T-helper 9 cell (primary cell): ENCODE results near the gene PGAP3.

ENCODE experiments used
- DNase-seq: peaks from one replicate; pipeline ENCODE4 v3.0.0-alpha.2; 2020

PGAP3 gene

DNA sequence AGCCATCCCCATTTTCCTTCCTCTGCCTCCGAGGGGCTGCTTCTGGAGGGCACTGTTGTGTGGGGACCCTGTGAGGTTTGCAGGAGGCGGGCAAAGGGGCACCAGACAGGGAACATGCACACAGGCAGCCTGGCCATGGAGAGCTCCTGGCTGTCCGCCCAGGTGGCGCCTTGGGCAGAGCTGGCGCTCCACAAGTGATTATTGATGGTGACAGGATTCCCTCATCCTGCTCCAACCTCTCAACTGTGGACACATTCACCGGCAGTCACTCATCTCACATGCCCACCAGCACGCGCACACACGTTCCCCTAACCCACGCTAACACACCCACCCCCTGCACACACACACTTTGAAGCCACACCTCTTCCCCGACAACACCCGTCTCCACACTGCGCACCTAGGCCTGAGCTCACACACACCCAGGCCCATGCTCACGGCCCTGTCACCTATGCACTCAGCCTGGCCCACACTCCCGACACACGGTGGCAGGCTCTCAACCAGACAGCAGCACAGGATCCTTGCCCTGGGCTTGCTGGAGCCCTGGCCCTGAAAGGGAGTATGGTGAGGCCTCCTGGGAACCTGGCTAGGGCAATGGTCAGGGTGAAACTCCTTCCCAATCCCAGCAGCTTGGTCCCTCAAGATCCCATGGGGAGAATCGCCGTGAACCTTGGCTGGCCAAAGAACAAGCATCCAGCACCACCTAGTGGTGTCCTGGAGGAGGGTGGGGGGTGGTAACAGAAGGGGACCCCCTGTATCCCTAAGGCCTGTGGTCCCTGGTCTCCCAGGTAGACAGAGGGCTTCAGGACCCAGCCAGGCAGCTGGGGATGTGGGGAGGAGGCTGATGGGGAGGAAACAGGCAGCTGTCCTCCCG is 16.0 kb downstream of the PGAP3 start:
- no peak for DNase-seq

DNA sequence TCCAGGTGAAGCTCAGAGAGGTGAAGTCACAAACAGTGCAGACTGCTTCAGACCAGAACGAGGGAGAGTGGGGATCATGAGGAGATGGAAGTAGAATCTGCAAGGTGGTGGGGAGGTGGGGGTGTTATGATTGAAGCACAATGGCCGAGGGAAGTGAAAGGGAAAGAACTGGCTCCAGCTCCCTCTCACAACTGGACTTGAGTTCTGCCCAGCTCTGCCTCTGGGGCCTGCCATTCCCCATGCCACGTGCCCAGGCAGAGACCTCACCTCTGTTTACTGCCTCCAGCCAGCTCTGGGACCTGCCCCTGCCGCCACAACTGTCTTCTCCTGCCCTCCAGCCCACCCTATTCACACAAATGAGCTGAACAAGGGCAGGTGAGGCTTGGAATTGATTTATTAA is 17.1 kb downstream of the PGAP3 start:
- DNase-seq = no peak

DNA sequence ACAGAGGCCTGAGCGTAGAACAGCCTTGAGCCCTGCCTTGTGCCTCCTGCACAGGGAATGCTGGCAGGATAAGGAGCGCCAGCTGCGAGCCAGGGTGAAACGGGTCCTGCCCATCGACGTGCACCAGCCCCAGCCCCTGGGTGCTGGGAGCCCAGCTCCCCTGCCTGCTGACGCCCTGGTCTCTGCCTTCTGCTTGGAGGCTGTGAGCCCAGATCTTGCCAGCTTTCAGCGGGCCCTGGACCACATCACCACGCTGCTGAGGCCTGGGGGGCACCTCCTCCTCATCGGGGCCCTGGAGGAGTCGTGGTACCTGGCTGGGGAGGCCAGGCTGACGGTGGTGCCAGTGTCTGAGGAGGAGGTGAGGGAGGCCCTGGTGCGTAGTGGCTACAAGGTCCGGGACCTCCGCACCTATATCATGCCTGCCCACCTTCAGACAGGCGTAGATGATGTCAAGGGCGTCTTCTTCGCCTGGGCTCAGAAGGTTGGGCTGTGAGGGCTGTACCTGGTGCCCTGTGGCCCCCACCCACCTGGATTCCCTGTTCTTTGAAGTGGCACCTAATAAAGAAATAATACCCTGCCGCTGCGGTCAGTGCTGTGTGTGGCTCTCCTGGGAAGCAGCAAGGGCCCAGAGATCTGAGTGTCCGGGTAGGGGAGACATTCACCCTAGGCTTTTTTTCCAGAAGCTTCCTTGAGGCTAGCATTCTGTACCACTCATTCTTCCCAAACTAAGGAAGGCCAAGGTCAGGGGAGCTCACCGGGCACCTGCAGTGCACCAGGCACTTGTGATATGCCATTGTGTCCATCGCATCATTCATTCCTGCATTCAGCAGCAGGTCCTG is 17.7 kb downstream of the PGAP3 start:
- DNase-seq = no peak

DNA sequence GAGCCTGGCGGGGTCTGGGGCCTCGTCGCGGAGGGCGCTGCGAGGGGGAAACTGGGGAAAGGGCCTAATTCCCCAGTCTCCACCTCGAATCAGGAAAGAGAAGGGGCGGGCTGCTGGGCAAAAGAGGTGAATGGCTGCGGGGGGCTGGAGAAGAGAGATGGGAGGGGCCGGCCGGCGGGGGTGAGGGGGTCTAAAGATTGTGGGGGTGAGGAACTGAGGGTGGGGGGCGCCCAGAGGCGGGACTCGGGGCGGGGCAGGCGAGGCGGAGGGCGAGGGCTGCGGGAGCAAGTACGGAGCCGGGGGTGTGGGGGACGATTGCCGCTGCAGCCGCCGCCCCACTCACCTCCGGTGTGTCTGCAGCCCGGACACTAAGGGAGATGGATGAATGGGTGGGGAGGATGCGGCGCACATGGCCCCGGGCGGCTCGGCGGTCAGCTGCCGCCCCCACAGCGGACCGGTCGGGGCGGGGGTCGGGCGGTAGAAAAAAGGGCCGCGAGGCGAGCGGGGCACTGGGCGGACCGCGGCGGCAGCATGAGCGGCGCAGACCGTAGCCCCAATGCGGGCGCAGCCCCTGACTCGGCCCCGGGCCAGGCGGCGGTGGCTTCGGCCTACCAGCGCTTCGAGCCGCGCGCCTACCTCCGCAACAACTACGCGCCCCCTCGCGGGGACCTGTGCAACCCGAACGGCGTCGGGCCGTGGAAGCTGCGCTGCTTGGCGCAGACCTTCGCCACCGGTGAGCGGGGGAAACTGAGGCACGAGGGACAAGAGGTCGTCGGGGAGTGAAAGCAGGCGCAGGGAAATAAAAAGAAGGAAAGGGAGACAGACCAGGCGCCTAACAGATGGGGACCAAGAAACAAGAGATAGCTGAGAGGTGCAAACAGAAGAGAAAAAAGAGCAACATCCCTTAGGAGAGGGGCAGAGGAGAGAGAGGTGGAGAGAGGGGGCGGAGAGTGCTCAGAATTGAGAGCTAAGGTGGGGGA is 19.6 kb downstream of the PGAP3 start, which contains the start of gene PNMT:
Gene PNMT (plus strand): TSS at position 509 of the 980 bp plus-strand sequence. CDS start 23 bp downstream, at position 532.
- peak; percentile 63 for DNase-seq

DNA sequence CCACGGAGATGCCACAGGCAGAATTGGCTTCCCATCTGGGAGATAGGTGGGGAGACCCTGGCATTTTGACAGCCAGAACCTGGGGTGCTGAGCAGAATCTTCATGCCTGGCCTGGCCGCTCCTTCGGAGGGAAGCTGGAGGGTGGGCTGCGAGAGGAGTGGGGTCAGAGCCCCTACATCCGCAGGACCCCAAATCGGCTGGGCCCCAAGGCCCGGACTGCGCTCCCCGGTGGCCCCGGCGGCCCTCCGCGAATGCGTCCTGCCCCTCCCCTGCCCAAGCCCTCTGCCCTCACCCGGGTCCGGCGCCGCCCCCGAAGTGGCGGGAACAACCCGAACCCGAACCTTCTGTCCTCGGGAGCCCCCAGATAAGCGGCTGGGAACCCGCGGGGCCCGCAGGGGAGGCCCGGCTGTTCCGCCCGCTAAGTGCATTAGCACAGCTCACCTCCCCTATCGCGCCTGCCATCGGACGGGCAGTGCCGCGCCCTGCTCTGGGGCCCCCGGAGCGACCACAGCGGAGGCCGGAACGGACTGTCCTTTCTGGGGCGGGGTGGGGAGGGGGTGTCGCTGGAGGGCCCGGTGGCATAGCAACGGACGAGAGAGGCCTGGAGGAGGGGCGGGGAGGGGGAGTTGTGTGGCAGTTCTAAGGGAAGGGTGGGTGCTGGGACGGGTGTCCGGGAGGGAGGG is 20.5 kb downstream of the PGAP3 start:
- no peak for DNase-seq

DNA sequence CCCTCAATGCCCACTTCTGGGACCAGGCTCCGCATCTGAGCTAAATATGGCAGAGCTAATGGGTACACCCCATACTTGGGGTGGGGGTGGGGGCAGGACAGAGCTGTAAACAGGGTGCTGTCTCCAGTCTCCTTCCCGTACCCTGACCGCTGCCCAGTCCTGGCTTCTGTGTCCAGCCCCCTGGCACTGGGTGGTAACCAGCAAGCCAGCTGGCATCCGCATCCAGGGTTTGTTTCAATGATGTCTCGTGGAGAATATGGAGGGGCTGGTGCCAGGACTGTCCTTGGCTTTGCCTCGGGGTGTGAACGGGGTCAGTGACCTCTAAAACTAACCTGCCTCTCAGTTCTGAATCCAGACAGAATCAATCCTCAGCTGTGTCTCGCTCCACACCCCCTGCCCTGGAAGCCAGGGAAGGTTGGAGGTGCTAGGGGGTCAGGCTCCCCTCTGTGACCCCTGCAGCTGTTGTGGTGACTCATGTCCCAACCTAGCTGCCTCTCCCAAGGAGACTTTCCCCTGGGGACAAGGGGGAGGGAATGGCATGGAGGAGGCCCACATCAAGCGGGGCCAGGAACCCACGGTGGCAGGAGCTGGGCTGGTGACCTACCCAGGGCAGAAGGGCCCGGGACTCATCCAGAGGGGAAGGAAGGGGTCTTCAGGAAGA is 21.1 kb downstream of the PGAP3 start:
- no peak for DNase-seq

DNA sequence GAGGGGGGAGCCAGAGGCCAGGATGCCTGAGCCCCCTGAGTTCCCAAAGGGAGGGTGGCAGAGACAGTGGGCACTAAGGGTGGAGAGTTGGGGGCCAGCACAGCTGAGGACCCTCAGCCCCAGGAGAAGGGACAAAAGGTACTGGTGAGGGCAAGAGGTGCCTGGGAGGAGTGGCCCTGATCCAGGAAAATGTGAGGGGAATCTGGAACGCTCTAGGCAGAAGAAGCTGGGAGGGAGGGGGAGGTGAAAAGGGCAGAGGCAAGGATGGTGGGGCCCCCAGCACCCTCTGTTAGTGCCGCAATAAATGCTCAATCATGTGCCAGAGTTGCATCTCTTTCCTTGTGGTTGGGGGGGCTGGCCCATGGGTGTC is 21.6 kb downstream of the PGAP3 start:
- DNase-seq = no peak

DNA sequence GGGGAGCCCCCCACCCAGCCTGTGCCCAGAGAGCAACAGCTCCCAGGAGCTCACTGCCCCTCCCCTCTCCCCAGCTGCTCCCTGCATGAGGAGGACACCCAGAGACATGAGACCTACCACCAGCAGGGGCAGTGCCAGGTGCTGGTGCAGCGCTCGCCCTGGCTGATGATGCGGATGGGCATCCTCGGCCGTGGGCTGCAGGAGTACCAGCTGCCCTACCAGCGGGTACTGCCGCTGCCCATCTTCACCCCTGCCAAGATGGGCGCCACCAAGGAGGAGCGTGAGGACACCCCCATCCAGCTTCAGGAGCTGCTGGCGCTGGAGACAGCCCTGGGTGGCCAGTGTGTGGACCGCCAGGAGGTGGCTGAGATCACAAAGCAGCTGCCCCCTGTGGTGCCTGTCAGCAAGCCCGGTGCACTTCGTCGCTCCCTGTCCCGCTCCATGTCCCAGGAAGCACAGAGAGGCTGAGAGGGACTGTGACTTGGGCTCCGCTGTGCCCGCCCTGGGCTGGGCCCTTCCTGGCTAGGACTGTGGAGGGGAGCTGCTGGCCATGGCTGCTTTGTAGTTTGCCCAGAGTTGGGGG is 22.1 kb downstream of the PGAP3 start:
- no peak for DNase-seq

DNA sequence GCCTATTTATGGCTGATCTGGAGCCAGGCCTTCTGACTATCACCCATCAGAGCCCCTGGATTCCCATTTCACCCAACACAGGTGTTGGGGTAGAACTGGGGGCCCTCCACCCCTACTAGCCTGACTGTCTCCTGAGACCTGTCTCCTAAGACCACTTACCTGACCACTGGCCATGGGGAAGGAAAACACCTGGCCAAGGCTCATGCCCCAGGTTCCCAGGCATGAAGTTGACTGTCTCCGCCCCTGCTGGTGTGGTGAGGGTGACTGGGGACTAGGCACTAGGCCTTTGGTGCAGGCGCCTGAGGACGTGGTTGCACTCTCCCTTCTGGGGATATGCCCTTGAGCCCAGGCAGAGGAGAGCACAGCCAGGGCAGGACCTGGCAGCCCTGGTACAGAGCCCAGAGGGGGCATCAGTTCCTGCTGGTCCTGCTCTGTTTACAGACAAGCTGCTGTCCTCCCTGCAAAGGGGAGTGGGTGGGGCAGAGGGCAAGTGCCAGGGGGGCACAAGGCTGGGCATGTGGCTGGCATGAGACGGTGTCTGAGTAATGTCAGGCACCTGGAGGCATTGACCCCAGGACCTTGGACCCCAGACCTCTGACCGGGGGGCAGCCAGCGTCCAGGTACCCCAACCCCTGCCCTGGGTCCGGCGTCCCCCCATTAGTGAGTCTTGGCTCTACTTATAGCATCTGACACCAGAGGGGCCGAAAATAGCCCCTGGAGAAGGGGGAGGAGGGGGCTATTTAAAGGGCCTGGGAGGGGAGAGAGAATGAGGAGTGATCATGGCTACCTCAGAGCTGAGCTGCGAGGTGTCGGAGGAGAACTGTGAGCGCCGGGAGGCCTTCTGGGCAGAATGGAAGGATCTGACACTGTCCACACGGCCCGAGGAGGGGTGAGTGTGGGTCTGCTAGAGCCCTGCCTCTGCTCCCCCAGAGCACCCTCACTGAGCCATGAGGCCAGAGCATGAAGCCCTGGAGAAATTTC is 23.0 kb downstream of the PGAP3 start, which contains the start of gene TCAP:
Gene TCAP (plus strand): TSS at position 769 of the 981 bp plus-strand sequence. CDS start 11 bp downstream, at position 780.
- no peak for DNase-seq

DNA sequence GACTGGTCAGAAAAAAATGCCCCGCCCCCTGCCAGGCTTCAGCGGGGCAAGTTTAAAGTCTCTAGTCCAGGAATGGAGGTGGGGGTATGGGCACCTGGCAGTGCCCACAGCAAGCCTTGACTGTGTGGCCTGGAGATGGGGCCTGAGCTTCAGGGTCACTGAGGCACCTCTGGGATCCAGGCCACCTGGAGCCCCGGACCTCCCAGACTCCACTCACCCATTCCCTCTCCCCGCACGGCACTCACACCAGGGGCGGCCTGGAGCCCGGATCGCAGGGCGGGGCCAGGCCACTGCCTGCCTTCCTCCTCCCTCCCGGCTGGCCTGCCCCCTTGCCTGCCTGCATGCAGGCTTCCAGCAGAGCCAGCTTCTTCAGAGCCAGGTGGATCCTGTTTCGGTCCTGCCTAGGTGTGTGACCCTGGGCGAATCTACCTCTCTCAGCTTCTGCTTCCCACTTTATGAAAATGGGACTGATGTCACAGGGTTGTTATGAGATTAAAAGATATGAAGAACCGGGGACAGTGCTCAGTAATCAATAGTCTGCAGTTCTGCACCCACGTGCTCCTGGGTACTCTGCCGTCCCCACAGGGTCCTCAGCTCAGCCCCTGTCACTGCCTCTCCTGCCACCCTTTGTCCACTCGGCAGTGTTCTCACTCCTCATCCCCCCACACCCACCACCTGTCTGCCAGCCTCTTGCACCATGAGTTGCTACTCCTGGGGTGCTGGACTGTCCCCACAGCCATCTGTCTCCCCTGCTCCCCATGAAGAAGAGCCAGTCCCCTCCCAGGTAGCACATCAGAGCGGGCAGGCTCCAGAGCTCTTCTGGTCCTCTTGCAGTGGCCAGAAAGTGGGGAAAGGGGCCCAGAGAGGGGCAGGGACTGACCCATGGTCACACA is 23.9 kb downstream of the PGAP3 start:
- DNase-seq = no peak

DNA sequence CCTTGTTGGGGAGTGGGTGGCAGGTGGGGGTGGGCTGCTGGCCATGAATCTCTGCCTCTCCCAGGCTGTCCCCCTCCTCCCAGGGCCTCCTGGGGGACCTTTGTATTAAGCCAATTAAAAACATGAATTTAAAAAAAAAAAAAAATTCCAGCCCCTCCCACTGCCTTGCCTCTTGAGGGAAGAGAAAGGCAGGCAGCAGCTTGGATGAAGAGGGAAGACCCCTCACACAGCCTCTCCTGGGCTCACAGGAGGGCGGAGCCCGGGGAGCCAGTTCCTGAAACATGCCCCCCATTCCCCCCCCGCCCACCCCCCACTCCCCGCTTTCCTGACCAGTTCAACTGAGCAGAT is 24.5 kb downstream of the PGAP3 start:
- no peak for DNase-seq

DNA sequence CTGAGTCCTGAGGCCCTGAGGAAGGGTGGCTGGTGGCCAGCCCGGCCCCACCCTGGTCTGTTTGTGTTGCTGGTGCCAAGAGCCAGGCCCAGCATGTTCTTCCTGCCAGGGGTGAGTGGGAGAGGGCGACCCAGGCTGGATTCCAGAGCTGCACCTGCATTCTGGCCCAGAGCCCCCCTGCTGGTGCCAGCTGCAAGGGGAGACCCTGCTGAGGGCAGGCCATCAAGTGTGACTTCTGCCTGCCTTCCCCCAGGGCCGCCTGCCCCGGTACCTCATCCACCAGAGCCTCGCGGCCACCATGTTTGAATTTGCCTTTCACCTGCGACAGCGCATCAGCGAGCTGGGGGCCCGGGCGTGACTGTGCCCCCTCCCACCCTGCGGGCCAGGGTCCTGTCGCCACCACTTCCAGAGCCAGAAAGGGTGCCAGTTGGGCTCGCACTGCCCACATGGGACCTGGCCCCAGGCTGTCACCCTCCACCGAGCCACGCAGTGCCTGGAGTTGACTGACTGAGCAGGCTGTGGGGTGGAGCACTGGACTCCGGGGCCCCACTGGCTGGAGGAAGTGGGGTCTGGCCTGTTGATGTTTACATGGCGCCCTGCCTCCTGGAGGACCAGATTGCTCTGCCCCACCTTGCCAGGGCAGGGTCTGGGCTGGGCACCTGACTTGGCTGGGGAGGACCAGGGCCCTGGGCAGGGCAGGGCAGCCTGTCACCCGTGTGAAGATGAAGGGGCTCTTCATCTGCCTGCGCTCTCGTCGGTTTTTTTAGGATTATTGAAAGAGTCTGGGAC is 25.1 kb downstream of the PGAP3 start:
- DNase-seq = no peak

DNA sequence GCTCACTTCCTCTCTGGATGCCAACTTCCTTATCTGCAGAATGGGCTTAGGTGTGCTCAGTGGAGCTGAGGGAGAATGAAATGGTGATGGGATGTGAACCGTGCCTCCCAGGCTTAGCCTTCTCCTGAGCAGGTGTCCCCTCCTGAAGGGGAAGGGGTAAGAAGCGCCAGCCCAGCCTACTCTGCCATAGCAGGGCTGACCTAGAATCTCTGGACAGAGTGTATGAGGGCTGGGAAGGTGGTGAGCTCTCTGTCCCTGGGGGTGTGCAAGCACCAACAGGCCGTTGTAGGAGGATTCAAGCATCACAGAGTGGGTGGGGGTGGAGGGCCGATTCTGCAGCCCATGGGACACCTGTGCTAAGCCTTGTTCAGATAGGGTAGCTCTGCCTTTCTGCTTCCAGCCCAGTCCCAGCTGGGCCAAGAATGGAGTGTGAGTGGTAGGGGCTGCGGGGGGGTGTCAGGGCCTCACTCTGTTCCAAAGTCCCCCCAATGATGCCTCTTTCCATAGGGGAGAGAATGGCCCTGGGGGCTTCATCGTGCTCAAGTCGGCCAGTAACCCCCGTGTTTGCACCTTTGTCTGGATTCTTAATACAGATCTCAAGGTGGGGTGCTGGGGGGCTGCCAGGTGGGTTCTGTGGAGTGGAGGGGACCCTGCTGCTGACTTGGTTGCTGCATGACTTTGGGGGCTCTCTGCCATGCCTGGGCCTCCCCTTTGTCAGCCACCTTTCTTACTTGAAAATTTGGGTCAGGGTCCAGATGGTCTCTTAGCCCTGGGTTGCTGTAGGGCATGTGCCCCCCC is 25.9 kb downstream of the PGAP3 start:
- DNase-seq = no peak

DNA sequence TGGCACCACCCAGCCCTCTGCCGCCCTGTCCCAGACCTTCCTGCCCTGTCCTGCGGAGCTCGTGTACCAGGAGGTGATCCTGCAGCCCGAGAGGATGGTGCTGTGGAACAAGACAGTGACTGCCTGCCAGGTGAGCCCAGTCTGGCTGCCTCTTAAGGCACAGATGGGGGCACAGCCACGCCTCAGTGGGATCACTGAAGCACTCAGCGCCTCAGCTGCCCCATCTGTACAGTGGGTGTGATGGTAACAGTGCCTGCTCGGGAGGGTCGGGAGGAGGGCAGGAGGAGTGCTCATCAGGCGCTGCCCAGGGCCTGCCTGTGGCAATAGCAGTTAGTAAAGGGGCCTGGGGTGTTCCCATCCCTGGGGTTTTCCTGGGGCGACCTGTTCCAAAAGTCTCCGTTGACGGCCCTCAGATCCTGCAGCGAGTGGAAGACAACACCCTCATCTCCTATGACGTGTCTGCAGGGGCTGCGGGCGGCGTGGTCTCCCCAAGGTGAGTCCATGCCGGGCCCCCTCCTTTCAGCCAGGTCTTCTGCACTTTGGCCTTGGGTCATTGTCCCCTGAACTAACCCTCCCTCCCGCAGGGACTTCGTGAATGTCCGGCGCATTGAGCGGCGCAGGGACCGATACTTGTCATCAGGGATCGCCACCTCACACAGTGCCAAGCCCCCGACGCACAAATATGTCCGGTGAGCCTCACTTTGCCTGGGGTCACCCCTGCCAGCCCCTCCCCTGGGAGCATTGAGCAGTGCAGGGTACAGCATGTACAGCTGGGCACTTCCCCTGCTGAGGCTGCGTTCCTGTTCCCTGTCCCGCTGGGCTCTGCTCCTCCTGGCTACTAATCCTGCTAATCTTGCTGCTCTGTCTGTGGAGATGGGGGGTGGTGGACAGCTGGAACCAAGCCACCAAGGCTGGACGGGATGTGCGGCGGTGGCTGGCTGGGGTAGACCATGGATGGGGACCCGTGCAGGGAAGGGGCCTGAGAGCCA is 27.2 kb downstream of the PGAP3 start:
- no peak for DNase-seq

DNA sequence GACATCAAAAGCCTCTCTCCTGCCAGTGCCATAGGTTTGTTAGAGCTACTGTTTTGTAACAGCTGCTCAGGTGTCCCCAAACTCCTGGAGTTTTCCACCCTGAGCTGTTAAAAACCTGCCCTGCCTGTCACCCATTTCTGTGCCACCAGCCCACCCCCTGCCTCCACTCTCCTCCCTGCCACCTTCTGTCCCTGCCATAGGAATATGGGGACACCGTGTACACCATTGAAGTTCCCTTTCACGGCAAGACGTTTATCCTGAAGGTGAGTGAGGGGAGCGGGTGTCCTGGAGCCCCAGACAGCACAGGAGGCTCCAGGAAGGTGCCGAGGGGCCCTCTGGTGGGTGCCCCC is 27.9 kb downstream of the PGAP3 start:
- DNase-seq = no peak
